Uterus (tissue), 4 donors: ENCODE measurements around the gene GATM. TPM values are rescaled to one million over a fixed set of nuclear protein-coding genes. Genes with fewer than 3 reads are reported as not detected.

Experiments
- DNase-seq, 2 donors: peaks; one replicate each; pipeline ENCODE4 v3.0.0-alpha.2; 2019 to 2020
- H3K27ac ChIP-seq, 2 donors: fragments of 200-600 bp; sonication (generic); 1 replicate in 1 of 2; 2 replicates in 1 of 2; pipeline ENCODE4 v1.5.1; 2016 to 2018
- H3K27me3 ChIP-seq, 2 donors: fragments of 200-600 bp; sonication (generic); one replicate each; pipeline ENCODE4 v1.5.1; 2018 to 2019; ENCODE audit warnings: control low read depth in 1 of 2
- H3K36me3 ChIP-seq, 2 donors: fragments of 200-600 bp; sonication (generic); one replicate each; pipeline ENCODE4 v1.5.1; 2019; ENCODE audit warnings: control low read depth in 1 of 2
- H3K4me1 ChIP-seq, 2 donors: fragments of 200-600 bp; sonication (generic); one replicate each; pipeline ENCODE4 v1.5.1; 2018 to 2019; ENCODE audit warnings: control low read depth in 1 of 2
- H3K4me3 ChIP-seq, 2 donors: fragments of 200-600 bp; sonication (generic); 1 replicate in 1 of 2; 2 replicates in 1 of 2; pipeline ENCODE4 v1.5.1; 2018 to 2019; ENCODE audit warnings: mild to moderate bottlenecking in 1 of 2
- H3K9me3 ChIP-seq, 2 donors: fragments of 200-600 bp; sonication (generic); one replicate each; pipeline ENCODE4 v1.5.1; 2019; ENCODE audit warnings: control low read depth in 1 of 2
- POLR2A ChIP-seq, 2 donors: fragments of 450-650 bp; IDR thresholded peaks; one replicate each; pipeline ENCODE4 v1.6.1; 2016; ENCODE audit warnings: antibody characterized with exemption in 2 of 2, mild to moderate bottlenecking in 1 of 2, moderate library complexity in 1 of 2
- intact Hi-C: fragments of 100-400 bp; cut with DNase I; formaldehyde crosslinking; loops from one replicate; pipeline ENCODE4 v1.15.1; 2023; ENCODE audit warnings: low total_unique reads
- total RNA-seq, 4 donors: library from RNA; depleted of rRNA in 3 of 4; stranded (reverse); fragments of >200 nt in 3 of 4; gene quantifications; one replicate each; pipeline versions ENCODE4 v1.1.0 to v1.2.4, GENCODE V29; 2014 to 2023
- TF ChIP-seq, protein P1 (sequence below), 4 experiments: fragments of 200-600 bp in 2 of 4; fragments of 450-650 bp in 2 of 4; sonication (generic) in 2 of 4; IDR thresholded peaks; one replicate each; pipeline ENCODE4 v1.5.1; 2016 to 2019; ENCODE audit warnings: antibody characterized with exemption in 4 of 4, mild to moderate bottlenecking in 2 of 4, moderate library complexity in 1 of 4
- donor health status: DM: yes; HTN: yes; CAD: no.

Gene GATM
- total RNA-seq, 4 donors from 2014 or later: 19.2 to 27.1 (median 23.6) TPM

DNA sequence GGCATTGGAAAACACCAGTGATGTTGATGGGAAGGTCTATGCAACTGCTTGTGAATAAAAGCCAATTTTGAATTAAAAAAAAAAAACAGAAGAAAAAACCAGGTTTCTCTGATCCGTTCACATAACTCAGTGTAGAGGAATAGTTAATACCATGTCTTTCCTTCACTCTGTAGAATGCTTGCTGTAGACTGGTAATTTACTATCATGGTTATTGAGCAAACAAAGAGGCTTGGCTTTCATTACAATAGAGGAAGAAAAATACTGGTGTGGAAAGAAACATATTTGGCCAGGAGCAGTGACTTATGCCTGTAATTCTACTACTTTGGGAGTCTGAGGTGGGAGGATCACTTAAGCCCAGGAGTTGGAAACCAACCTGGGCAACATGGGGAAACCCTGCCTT, 41.1 kb downstream of the GATM start:
- Histone ChIP-seq H3K27me3 (no peaks in the 10 kb centered on the region), H3K4me3 (no peak overlapping the region), H3K9me3 (no peaks in the 10 kb centered on the region), H3K36me3 (no peaks in the 10 kb centered on the region), H3K27ac (no peak overlapping the region), H3K4me1 (no peaks in the 10 kb centered on the region)
- intact Hi-C loops: no loop called here
- no peak for DNase-seq
- no peak for TF ChIP-seq POLR2A (IDR thresholded peaks at IDR 0.05)
- TF ChIP-seq, protein P1, sequence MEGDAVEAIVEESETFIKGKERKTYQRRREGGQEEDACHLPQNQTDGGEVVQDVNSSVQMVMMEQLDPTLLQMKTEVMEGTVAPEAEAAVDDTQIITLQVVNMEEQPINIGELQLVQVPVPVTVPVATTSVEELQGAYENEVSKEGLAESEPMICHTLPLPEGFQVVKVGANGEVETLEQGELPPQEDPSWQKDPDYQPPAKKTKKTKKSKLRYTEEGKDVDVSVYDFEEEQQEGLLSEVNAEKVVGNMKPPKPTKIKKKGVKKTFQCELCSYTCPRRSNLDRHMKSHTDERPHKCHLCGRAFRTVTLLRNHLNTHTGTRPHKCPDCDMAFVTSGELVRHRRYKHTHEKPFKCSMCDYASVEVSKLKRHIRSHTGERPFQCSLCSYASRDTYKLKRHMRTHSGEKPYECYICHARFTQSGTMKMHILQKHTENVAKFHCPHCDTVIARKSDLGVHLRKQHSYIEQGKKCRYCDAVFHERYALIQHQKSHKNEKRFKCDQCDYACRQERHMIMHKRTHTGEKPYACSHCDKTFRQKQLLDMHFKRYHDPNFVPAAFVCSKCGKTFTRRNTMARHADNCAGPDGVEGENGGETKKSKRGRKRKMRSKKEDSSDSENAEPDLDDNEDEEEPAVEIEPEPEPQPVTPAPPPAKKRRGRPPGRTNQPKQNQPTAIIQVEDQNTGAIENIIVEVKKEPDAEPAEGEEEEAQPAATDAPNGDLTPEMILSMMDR (IDR thresholded peaks at IDR 0.05): no peak

DNA sequence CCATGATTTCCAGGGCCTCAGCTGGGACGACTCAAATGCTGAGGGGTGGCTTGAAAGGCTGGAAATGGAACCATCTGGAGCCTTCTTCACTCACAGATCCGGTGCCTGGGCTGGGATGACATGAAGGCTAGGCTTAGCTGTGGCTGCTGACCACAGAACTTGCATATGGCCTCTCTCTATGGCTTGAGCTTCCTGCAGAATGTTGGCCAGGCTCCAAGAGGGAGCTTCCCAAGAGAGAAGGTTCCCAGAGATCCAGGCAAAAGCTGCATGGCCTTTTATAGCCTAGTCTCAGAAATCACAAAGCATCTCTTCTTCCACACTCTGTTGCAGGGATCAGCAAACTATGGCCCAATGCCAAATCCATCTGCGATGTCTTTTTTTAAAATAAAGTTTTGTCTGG, 44.8 kb downstream of the GATM start:
- Histone ChIP-seq H3K9me3 (no peaks in the 10 kb centered on the region), H3K4me1 (no peaks in the 10 kb centered on the region), H3K27me3 (no peaks in the 10 kb centered on the region), H3K36me3 (no peaks in the 10 kb centered on the region), H3K4me3 (no peak overlapping the region), H3K27ac (no peak overlapping the region)
- TF ChIP-seq POLR2A (IDR thresholded peaks at IDR 0.05): no peak
- TF ChIP-seq, protein P1 (IDR thresholded peaks at IDR 0.05): no peak
- peak; percentile 18 to 36 for DNase-seq
- intact Hi-C loops: no loop called here

DNA sequence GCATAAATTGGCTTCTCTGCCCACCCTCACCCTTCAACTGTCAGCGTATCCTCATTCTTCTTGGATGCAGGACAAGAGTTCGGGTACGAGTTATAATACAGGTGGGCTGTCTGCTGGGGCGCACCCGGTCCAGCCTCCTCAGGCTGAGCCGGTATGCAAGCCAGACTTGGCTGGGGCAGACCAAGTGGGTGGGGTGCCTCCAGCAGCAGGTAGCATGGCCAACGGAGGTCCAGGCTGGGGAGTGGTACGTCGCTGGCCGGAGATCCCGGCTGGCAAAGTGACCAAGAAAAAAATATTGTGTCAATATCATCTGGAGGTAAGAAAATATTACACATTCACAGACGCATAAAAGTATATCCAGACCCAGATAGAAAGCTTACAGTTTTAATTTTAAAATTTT, 45.6 kb downstream of the GATM start:
- no peak overlapping the region for H3K27ac ChIP-seq

DNA sequence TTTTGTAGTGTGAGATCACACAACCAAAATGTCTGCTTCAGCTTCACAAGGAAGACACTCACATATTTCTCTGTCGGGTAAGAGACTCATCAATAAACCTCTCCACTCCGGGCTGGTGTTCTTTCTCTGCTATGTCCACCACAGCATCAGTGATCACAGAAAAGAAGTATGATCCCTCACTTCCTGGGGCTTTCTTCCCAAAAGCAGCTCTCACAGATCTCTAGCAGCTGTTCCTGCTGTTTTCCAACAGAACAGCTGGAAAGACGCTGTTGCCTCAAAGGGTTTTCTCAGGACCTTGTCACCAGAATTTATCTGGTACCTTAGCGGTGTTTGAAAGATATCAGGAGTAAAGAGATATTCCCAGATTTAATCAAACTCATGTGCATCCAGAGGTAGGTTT, 46.4 kb downstream of the GATM start:
- no peak for TF ChIP-seq POLR2A (IDR thresholded peaks at IDR 0.05)
- TF ChIP-seq, protein P1 (IDR thresholded peaks at IDR 0.05): no peak
- DNase-seq: no peak
- no peaks in the 10 kb centered on the region for H3K9me3 ChIP-seq
- no peak overlapping the region for H3K27ac ChIP-seq
- no peak overlapping the region for H3K4me3 ChIP-seq
- H3K36me3 ChIP-seq: no peaks in the 10 kb centered on the region
- no peaks in the 10 kb centered on the region for H3K4me1 ChIP-seq
- no peaks in the 10 kb centered on the region for H3K27me3 ChIP-seq
- intact Hi-C loops: no loop called here

More for the DNA sequence above, 45.6 kb downstream of the GATM start:
- no peaks in the 10 kb centered on the region for H3K9me3 ChIP-seq
- intact Hi-C loops: no loop called here
- no peak for DNase-seq
- H3K4me1 ChIP-seq: no peaks in the 10 kb centered on the region
- H3K36me3 ChIP-seq: no peaks in the 10 kb centered on the region
- H3K4me3 ChIP-seq: no peak overlapping the region
- TF ChIP-seq POLR2A (IDR thresholded peaks at IDR 0.05): no peak
- TF ChIP-seq, protein P1 (IDR thresholded peaks at IDR 0.05): no peak
- H3K27me3 ChIP-seq: no peaks in the 10 kb centered on the region

DNA sequence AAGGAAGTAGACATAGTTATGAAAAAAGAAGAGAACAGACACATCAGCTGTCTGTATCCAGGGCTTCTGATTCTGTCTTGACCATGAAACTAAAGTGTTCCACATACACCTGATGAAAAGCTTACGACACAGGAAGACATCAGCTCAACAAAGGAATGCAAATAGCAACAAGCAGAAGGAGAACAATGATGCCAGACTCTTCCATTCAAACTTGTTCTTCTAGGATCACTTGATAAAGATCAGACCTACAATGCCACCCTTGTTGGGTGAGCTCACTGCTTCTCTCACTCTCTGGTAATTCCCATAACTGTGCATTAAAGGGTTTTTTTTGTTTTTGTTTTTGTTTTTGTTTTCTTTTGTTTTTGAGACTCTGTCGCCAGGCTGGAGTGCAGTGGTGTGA, 49.7 kb downstream of the GATM start:
- TF ChIP-seq, protein P1 (IDR thresholded peaks at IDR 0.05): no peak
- no peak for TF ChIP-seq POLR2A (IDR thresholded peaks at IDR 0.05)
- no peaks in the 10 kb centered on the region for H3K4me1 ChIP-seq
- H3K27ac ChIP-seq: no peak overlapping the region
- intact Hi-C loops: no loop called here
- no peaks in the 10 kb centered on the region for H3K27me3 ChIP-seq
- DNase-seq: no peak
- H3K36me3 ChIP-seq: no peaks in the 10 kb centered on the region
- H3K4me3 ChIP-seq: no peak overlapping the region
- no peaks in the 10 kb centered on the region for H3K9me3 ChIP-seq
